ENCODE data around the gene TRIM62.

TRIM62 gene

DNA sequence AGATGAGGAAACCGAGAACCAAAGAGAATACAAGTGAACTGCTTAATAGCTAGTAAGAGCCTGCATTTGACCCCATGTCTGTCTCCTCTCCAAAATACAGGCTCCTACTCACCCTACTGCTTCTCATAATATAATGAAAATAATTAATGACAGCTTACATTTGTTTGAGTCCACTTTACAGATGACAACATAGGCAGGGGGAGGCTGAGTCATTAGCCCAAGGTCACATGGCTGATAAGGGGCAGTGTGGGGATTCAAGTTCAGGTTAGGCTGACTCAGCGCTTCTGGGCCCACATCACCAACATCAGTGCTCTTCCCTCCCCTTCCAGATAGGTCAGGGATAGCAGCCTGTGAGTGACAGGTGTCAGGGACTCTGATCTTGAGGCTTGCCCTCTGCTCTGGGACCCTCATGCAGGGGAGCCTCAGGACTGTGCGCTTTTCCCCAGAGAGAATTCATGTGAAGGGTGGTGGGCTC is 84.7 kb downstream of the TRIM62 start:
- peak; percentile 46 for DNase-seq

DNA sequence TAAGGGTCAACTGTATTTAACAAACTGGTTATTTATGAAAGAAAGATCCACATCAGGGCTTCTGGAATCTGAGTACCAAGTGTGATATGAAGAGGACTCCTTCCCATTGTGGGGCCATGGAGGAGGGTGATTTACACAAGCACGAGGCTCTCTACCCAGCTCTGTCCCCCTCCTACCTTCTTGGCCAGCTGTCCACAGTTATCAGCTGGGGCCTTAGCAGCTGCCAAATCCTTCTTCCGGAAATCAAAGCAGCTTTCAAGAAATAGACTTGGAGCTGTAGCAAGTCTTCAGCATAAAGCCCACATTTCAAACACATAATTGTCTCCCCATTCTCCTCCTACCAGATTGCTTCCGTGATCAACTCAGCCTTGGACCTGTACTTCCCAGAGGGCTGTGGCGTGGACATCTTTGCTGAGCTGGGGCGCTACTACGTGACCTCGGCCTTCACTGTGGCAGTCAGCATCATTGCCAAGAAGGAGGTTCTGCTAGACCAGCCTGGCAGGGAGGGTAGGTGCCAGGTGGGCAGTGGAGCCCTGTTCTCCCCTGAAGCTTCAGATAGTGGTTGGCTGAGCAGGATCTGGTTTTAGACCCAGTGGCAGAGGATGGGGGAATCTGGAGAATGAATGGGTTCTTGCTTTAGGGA is 85.4 kb downstream of the TRIM62 start:
- DNase-seq, result no peak
